Esophagus muscularis mucosa (tissue), 4 donors: ENCODE measurements around the gene GID4. TPM values are rescaled to one million over a fixed set of nuclear protein-coding genes. Genes with fewer than 3 reads are reported as not detected.

ENCODE experiments used
- DNase-seq: peaks from one replicate; pipeline ENCODE4 v3.0.0-alpha.2; 2017; ENCODE audit errors: extremely low spot score
- H3K27ac ChIP-seq, 4 donors: fragments of 200-600 bp; sonication (generic); replicated peaks in 1 of 4; 1 replicate in 3 of 4; 2 replicates in 1 of 4; pipeline ENCODE4 v1.5.1; 2016 to 2019; ENCODE audit warnings: mild to moderate bottlenecking in 1 of 4
- H3K27me3 ChIP-seq, 4 donors: fragments of 200-600 bp; sonication (generic); one replicate each; pipeline versions ENCODE4 v1.5.1 to v1.6.0; 2016 to 2019
- H3K36me3 ChIP-seq, 4 donors: fragments of 200-600 bp; sonication (generic); one replicate each; pipeline ENCODE4 v1.5.1; 2016 to 2019
- H3K4me1 ChIP-seq, 4 donors: fragments of 200-600 bp; sonication (generic); one replicate each; pipeline ENCODE4 v1.5.1; 2016 to 2019
- H3K4me3 ChIP-seq, 4 donors: fragments of 200-600 bp; sonication (generic); 1 replicate in 2 of 4; 2 replicates in 2 of 4; pipeline ENCODE4 v1.5.1; 2016 to 2019; ENCODE audit warnings: mild to moderate bottlenecking in 4 of 4, moderate library complexity in 1 of 4
- H3K9me3 ChIP-seq, 4 donors: fragments of 200-600 bp; sonication (generic); 1 replicate in 3 of 4; 2 replicates in 1 of 4; pipeline ENCODE4 v1.5.1; 2016 to 2019
- EP300 ChIP-seq: sonication (generic); formaldehyde crosslinking; IDR thresholded peaks from one replicate; pipeline ENCODE4 v1.6.1; 2017; ENCODE audit warnings: antibody characterized with exemption
- POLR2A ChIP-seq: fragments of 450-650 bp; IDR thresholded peaks from one replicate; pipeline ENCODE4 v1.6.1; 2017; ENCODE audit warnings: antibody characterized with exemption, moderate library complexity, mild to moderate bottlenecking, low read depth
- POLR2AphosphoS5 ChIP-seq, 2 donors: sonication (generic); formaldehyde crosslinking; IDR thresholded peaks; one replicate each; pipeline ENCODE4 v1.6.1; 2017; ENCODE audit warnings: antibody characterized with exemption in 2 of 2
- WGBS: methylation state at CpG from one replicate; pipeline ENCODE4 v1.1.5; 2018; 5-methylcytosine and 5-hydroxymethylcytosine counted together
- intact Hi-C: fragments of 100-400 bp; cut with DNase I; formaldehyde crosslinking; loops from one replicate; pipeline ENCODE4 v1.15.1; 2023
- total RNA-seq, 4 donors: library from RNA; depleted of rRNA; stranded (reverse); fragments of >200 nt; gene quantifications; one replicate each; pipeline versions ENCODE4 v1.1.0 to v1.2.1, GENCODE V29; 2016
- TF ChIP-seq, protein P1 (sequence below), 3 experiments: fragments of 200-600 bp in 2 of 3; fragments of 450-650 bp in 1 of 3; sonication (generic) in 2 of 3; IDR thresholded peaks; one replicate each; pipeline ENCODE4 v1.5.1; 2017 to 2019; ENCODE audit warnings: antibody characterized with exemption in 3 of 3, mild to moderate bottlenecking in 2 of 3, moderate library complexity in 1 of 3

Gene GID4
- total RNA-seq, 4 donors from 2014 or later, result 33.1 to 39.8 (median 34.4) TPM

DNA sequence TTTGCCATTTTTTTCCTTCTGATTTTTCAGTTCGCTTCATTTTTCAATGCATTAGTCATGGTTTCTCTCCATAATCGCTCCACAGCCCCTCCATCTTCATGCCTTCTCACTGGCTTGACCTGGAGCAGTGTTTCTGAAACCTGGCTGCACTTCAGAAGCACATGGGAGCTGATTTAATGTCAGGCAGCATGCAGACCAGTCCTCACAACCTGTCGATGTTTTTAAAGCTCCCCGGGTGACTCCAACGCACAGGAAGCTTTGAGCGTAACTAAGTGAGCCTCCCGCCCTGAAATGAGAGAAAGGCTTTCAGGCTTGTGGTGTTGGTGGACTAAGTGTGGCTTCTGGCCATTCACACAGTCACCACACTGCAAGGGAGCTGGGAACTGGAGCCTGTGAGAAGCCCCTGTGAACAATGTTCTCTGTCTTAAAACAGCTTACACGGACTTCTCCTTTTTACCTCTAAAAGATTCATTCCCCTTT lies 31.7 kb downstream of the GID4 start:
- no peak for DNase-seq
- Histone ChIP-seq H3K27me3 (peaks cover 0 to 4% (median 0%) of the 10 kb centered on the region in 4 donors), H3K9me3 (no peaks in the 10 kb centered on the region), H3K27ac (no peak overlapping the region), H3K4me3 (no peak overlapping the region), H3K4me1 (peaks cover 0 to 10% (median 7%) of the 10 kb centered on the region in 4 donors), H3K36me3 (peaks cover 0 to 18% (median 9%) of the 10 kb centered on the region in 4 donors)
- TF ChIP-seq, protein P1, sequence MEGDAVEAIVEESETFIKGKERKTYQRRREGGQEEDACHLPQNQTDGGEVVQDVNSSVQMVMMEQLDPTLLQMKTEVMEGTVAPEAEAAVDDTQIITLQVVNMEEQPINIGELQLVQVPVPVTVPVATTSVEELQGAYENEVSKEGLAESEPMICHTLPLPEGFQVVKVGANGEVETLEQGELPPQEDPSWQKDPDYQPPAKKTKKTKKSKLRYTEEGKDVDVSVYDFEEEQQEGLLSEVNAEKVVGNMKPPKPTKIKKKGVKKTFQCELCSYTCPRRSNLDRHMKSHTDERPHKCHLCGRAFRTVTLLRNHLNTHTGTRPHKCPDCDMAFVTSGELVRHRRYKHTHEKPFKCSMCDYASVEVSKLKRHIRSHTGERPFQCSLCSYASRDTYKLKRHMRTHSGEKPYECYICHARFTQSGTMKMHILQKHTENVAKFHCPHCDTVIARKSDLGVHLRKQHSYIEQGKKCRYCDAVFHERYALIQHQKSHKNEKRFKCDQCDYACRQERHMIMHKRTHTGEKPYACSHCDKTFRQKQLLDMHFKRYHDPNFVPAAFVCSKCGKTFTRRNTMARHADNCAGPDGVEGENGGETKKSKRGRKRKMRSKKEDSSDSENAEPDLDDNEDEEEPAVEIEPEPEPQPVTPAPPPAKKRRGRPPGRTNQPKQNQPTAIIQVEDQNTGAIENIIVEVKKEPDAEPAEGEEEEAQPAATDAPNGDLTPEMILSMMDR (IDR thresholded peaks at IDR 0.05), result no peak
- TF ChIP-seq EP300, result no peak
- no peak for TF ChIP-seq POLR2AphosphoS5 (IDR thresholded peaks at IDR 0.05)
- TF ChIP-seq POLR2A, result no peak
- intact Hi-C loops, result no loop called here
- WGBS, result 24% methylated on average over 8 of the region's 8 CpGs

DNA sequence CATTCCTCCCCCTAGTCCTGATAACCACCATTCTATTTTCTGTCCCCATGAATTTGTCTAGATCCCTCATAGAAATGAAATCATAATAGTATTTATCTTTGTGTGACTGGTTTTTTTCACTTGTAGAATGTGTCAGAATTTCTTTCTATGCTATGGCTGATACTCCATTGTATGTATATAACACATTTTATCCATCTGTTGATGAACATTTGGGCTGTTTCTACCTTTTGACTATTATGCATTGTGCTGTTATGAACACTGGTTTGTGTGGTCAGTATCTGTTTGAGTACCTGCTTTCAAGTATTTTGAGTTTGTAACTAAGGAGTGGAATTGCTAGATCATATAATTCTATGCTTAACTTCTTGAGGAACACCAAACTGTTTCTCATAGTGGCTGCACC lies 32.5 kb downstream of the GID4 start:
- no peak for DNase-seq
- no peaks in the 10 kb centered on the region for H3K9me3 ChIP-seq
- peaks cover 0 to 10% (median 3%) of the 10 kb centered on the region in 4 donors for H3K36me3 ChIP-seq
- H3K4me1 ChIP-seq, result peaks cover 0 to 10% (median 7%) of the 10 kb centered on the region in 4 donors
- H3K27ac ChIP-seq, result no peak overlapping the region
- TF ChIP-seq POLR2A (no peak), POLR2AphosphoS5 (IDR thresholded peaks at IDR 0.05) (no peak), EP300 (no peak)
- TF ChIP-seq, protein P1 (IDR thresholded peaks at IDR 0.05), result no peak
- H3K4me3 ChIP-seq, result no peak overlapping the region
- peaks cover 0 to 11% (median 0%) of the 10 kb centered on the region in 4 donors for H3K27me3 ChIP-seq
- intact Hi-C loops, result no loop called here

DNA sequence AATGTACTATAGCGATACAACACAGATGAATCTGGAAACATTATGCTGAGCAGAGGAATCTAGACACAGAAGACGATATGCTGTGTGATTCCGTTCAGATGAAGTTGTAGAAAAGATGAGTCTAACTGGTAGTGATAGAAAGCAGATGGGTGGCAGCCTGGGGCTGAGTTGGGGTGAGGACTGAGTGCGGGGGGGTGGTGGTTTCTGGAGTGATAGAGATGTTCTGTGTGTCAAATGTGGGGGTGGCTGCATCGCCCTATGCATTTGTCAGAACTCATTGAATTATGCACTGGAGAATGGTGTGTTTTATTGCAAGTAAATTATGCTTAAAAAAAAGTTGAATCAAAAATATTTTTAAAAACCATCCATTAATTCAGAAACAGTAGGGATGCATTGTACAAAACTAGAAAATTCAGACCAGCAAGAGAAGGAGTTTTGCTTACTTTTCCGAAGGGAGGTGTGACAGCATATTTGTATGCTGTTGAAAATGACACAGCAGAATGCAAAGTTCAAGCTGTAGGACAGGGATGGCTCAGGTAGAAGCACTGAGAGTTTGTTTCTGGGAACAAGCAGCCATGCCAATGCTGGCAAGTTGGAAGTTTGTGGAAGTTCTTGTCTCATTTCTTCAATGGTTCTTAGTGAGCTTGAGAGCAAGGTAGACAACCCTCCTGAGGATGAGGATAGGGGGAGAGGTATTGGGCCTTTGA lies 35.5 kb downstream of the GID4 start:
- Histone ChIP-seq H3K9me3 (no peaks in the 10 kb centered on the region), H3K36me3 (no peaks in the 10 kb centered on the region), H3K27ac (no peak overlapping the region), H3K27me3 (peaks cover 0 to 19% (median 0%) of the 10 kb centered on the region in 4 donors), H3K4me3 (no peak overlapping the region), H3K4me1 (peaks cover 0 to 10% (median 7%) of the 10 kb centered on the region in 4 donors)
- TF ChIP-seq, protein P1 (IDR thresholded peaks at IDR 0.05), result no peak
- TF ChIP-seq POLR2AphosphoS5 (IDR thresholded peaks at IDR 0.05), result no peak
- TF ChIP-seq POLR2A, result no peak
- no peak for TF ChIP-seq EP300
- 68% methylated on average over 6 of the region's 6 CpGs for WGBS
- DNase-seq, result no peak
- intact Hi-C loops, result no loop called here

DNA sequence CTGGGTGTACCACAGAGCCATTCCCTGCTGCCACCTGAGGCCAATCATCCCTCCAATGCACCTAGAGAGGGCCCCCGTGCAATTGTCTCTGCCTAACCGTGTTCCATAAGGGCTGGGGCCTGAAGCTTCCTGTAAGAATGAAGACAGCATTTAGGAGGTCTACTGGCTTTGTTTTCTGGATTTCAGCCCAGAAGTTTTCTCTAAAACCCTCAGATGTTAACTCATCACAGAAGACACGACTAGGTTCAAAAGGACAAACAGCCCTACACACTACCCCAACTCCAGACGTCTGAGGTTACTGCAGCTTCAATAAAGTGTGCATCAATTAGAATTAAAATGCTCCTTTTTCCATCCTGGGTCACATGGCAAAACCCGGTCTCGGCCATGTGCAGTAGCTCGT lies 37.7 kb downstream of the GID4 start:
- DNase-seq, result no peak
- Histone ChIP-seq H3K36me3 (no peaks in the 10 kb centered on the region), H3K9me3 (no peaks in the 10 kb centered on the region), H3K4me3 (no peak overlapping the region), H3K27me3 (peaks cover 0 to 19% (median 0%) of the 10 kb centered on the region in 4 donors), H3K27ac (no peak overlapping the region), H3K4me1 (no peaks in the 10 kb centered on the region)
- intact Hi-C loops, result no loop called here
- TF ChIP-seq, protein P1 (IDR thresholded peaks at IDR 0.05), result no peak
- TF ChIP-seq EP300, result no peak
- no peak for TF ChIP-seq POLR2A
- TF ChIP-seq POLR2AphosphoS5 (IDR thresholded peaks at IDR 0.05), result no peak
- WGBS, result 63% methylated on average over 7 of the region's 7 CpGs
